ENCODE measurements around the gene SYNGR4. TPM values are rescaled to one million over a fixed set of nuclear protein-coding genes. Genes with fewer than 3 reads are reported as not detected.

Gene SYNGR4
- total RNA-seq, 1 donor from 2014 or later: not detected

Other genes starting within 250 kb of the SYNGR4 start
- 8.4 and 8.9 TPM in 2 replicates for gene LIG1, start 194.0 kb upstream of the SYNGR4 start, total RNA-seq
- 1.3 and 2.1 TPM in 2 replicates for gene ZSWIM9, start 193.7 kb upstream of the SYNGR4 start, total RNA-seq
- gene CARD8, start 108.5 kb upstream of the SYNGR4 start, total RNA-seq: 20.7 and 23.0 TPM in 2 replicates
- not detected in 2 replicates for gene ZNF114, start 94.3 kb upstream of the SYNGR4 start, total RNA-seq
- gene EMP3, start 38.8 kb upstream of the SYNGR4 start, total RNA-seq: 261 and 322 TPM in 2 replicates
- gene TMEM143, start 427 bp upstream of the SYNGR4 start, total RNA-seq: 10.1 and 10.4 TPM in 2 replicates
- gene KDELR1, start 27.2 kb downstream of the SYNGR4 start, total RNA-seq: 111 and 121 TPM in 2 replicates
- gene GRIN2D, start 29.3 kb downstream of the SYNGR4 start, total RNA-seq: 0.03 TPM in 1 of 2 replicates, not detected in the other
- gene GRWD1, start 81.6 kb downstream of the SYNGR4 start, total RNA-seq: 43.4 and 44.1 TPM in 2 replicates
- 0.73 and 0.96 TPM in 2 replicates for gene KCNJ14, start 91.2 kb downstream of the SYNGR4 start, total RNA-seq
- gene CYTH2, start 105.0 kb downstream of the SYNGR4 start, total RNA-seq: 50.8 and 60.6 TPM in 2 replicates
- gene LMTK3, start 147.5 kb downstream of the SYNGR4 start, total RNA-seq: 0.05 and 0.26 TPM in 2 replicates
- not detected in 2 replicates for gene SULT2B1, start 187.8 kb downstream of the SYNGR4 start, total RNA-seq
- gene SPACA4, start 242.4 kb downstream of the SYNGR4 start, total RNA-seq: not detected in 2 replicates

Data from myocyte (in vitro differentiated cells).